ENCODE results near the gene ARL15.

DNA sequence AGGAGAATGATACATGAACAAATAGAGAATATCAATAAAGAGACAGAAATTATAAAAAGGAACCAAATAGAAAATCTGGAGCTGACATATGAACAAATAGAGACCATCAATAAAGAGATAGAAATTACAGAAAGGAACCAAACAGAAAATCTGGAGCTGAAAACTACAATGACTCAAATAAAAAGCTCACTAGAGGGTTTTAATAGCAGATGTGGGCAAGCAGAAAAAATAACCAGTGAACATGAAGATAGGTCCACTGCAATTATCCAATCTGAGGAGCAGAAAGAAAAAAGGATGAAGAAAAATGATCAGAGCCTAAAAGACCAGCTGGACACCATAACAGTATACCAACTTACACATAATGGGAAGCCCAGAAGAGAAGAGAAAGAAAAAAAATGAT is 353.7 kb downstream of the ARL15 start:
- TF ChIP-seq, protein P1, sequence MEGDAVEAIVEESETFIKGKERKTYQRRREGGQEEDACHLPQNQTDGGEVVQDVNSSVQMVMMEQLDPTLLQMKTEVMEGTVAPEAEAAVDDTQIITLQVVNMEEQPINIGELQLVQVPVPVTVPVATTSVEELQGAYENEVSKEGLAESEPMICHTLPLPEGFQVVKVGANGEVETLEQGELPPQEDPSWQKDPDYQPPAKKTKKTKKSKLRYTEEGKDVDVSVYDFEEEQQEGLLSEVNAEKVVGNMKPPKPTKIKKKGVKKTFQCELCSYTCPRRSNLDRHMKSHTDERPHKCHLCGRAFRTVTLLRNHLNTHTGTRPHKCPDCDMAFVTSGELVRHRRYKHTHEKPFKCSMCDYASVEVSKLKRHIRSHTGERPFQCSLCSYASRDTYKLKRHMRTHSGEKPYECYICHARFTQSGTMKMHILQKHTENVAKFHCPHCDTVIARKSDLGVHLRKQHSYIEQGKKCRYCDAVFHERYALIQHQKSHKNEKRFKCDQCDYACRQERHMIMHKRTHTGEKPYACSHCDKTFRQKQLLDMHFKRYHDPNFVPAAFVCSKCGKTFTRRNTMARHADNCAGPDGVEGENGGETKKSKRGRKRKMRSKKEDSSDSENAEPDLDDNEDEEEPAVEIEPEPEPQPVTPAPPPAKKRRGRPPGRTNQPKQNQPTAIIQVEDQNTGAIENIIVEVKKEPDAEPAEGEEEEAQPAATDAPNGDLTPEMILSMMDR (IDR thresholded peaks at IDR 0.05), result no peak
- TF ChIP-seq POLR2A (IDR thresholded peaks at IDR 0.05), result no peak

Data from breast epithelium (tissue), 3 donors.